HG02763 (cell line): ENCODE results near the gene LMBR1.
"Not testable (repeated sequence)": the region's sequence is repeated elsewhere in the genome, so short reads cannot be mapped to it uniquely, and the experiment has no call there.

Experiments used
- ATAC-seq: cut with Tn5 transposase; IDR thresholded peaks from one replicate; pipeline ENCODE4 v1.9.1; 2021; ENCODE audit warnings: mild to moderate bottlenecking, moderate library complexity; ENCODE audit not compliant: unreplicated experiment

The LMBR1 gene

GRCh38 chr7:156661637-156662036 is 231.3 kb downstream of the LMBR1 start:
- no peak for ATAC-seq

- no peak for ATAC-seq
Observed at GRCh38 chr7:156659961-156660360, 233.0 kb downstream of the LMBR1 start.

- no peak for ATAC-seq
Observed at GRCh38 chr7:156659203-156659602, 233.8 kb downstream of the LMBR1 start.

GRCh38 chr7:156657681-156658080 is 235.3 kb downstream of the LMBR1 start:
- ATAC-seq = no peak

GRCh38 chr7:156656598-156656997 is 236.4 kb downstream of the LMBR1 start:
- ATAC-seq = peak; percentile 55

- no peak for ATAC-seq
Observed at GRCh38 chr7:156655983-156656382, 237.0 kb downstream of the LMBR1 start.

GRCh38 chr7:156655251-156655650 is 237.7 kb downstream of the LMBR1 start:
- no peak for ATAC-seq

GRCh38 chr7:156654511-156655234 is 238.3 kb downstream of the LMBR1 start:
- ATAC-seq = no peak

- no peak for ATAC-seq
Observed at GRCh38 chr7:156652886-156653568, 240.0 kb downstream of the LMBR1 start.

- no peak for ATAC-seq
Observed at GRCh38 chr7:156651474-156651873, 241.5 kb downstream of the LMBR1 start.

GRCh38 chr7:156650042-156650441 is 242.9 kb downstream of the LMBR1 start:
- no peak for ATAC-seq

- not testable (repeated sequence) for ATAC-seq
Observed at GRCh38 chr7:156647330-156647729, 245.7 kb downstream of the LMBR1 start.

GRCh38 chr7:156642306-156643045 is 250.5 kb downstream of the LMBR1 start:
- ATAC-seq = no peak

GRCh38 chr7:156640949-156641485 is 252.0 kb downstream of the LMBR1 start:
- ATAC-seq = peak; percentile 46

- peak; percentile 82 for ATAC-seq
Observed at GRCh38 chr7:156640257-156640948, 252.6 kb downstream of the LMBR1 start, which contains the start of gene RNF32. TSS of gene RNF32 (plus strand) at chr7:156640774. CDS start at chr7:156643878, 3,104 bp downstream.

- ATAC-seq = no peak
Observed at GRCh38 chr7:156639426-156640256, 253.3 kb downstream of the LMBR1 start.

GRCh38 chr7:156638443-156639077 is 254.4 kb downstream of the LMBR1 start:
- no peak for ATAC-seq

GRCh38 chr7:156637093-156637492 is 255.9 kb downstream of the LMBR1 start:
- ATAC-seq = not testable (repeated sequence)
